Suprapubic skin (tissue), 3 donors: ENCODE results near the gene CASQ2.

ENCODE experiments used
- CTCF ChIP-seq, 2 donors: fragments of 200-600 bp in 1 of 2; fragments of 450-650 bp in 1 of 2; sonication (generic) in 1 of 2; IDR thresholded peaks; one replicate each; pipeline ENCODE4 v1.5.1; 2016 to 2019; ENCODE audit warnings: antibody characterized with exemption in 2 of 2, mild to moderate bottlenecking in 1 of 2, moderate library complexity in 1 of 2
- POLR2A ChIP-seq, 2 donors: fragments of 450-650 bp; IDR thresholded peaks; one replicate each; pipeline ENCODE4 v1.6.1; 2017; ENCODE audit warnings: antibody characterized with exemption in 2 of 2, mild to moderate bottlenecking in 2 of 2, moderate library complexity in 2 of 2

DNA sequence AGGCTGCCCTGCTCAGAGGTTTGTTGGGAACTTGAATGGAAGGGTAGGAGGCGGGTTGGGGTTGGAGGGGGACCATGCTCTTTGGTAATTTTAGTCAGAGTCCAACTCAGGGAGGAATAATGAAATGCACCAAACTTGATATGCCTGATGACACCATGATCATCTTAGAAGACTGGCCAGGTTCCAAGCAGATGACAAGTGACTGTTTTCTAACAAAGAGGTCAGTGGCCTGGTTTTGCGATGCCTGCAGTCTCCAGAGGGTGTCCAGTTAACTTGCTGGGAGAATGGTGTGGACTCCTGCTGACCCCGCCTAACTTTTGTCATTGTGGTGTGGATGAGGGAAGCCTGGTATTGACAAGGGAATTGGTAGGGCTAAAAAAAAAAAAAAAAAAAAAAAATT lies 114.4 kb downstream of the CASQ2 start:
- no peak for TF ChIP-seq CTCF (IDR thresholded peaks at IDR 0.05)
- TF ChIP-seq POLR2A (IDR thresholded peaks at IDR 0.05): no peak
